Measurements from ENCODE around the gene KIF9.

- TF ChIP-seq CTCF (IDR thresholded peaks at IDR 0.05) (peak; percentile 64 to 72 (median 68)), POLR2A (IDR thresholded peaks at IDR 0.05) (no peak), POLR2AphosphoS5 (IDR thresholded peaks at IDR 0.05) (no peak)
Observed at GRCh38 chr3:47324278-47324865, 41.8 kb upstream of the KIF9 start.
